Activated CD8-positive, alpha-beta memory T cell treated with anti-CD3 and anti-CD28 coated beads, Interleukin-2, amount 50 U/mL, for 1 hour (primary cell): ENCODE results near the gene SLC17A1.

Experiments used
- DNase-seq: peaks from one replicate; pipeline ENCODE4 v3.0.0-alpha.2; 2020; ENCODE audit errors: extremely low read depth

SLC17A1 gene

GRCh38 chr6:25831532-25832306, at the start of gene SLC17A1:
Gene SLC17A1, minus strand, starts transcription at chr6:25832052. Its CDS starts 1,495 bp downstream, at chr6:25830557.
- DNase-seq, result no peak

- DNase-seq, result no peak
These were observed 48.7 kb upstream of the SLC17A1 start for GRCh38 chr6:25880601-25881000.

GRCh38 chr6:25878721-25879322, 47.0 kb upstream of the SLC17A1 start:
- no peak for DNase-seq

- DNase-seq, result no peak
These were observed 44.2 kb upstream of the SLC17A1 start for GRCh38 chr6:25875926-25876602.

- DNase-seq, result no peak
These were observed 43.7 kb upstream of the SLC17A1 start for GRCh38 chr6:25875563-25875905.

GRCh38 chr6:25874822-25875562, 43.1 kb upstream of the SLC17A1 start:
- no peak for DNase-seq

GRCh38 chr6:25874118-25874517, 42.3 kb upstream of the SLC17A1 start, which contains the start of gene SLC17A3:
Gene SLC17A3, minus strand, starts transcription at chr6:25874243. Its CDS starts 5,856 bp downstream, at chr6:25868387.
- no peak for DNase-seq

- no peak for DNase-seq
These were observed 41.0 kb upstream of the SLC17A1 start for GRCh38 chr6:25872814-25873213.

GRCh38 chr6:25869840-25870239, 38.0 kb upstream of the SLC17A1 start:
- no peak for DNase-seq

- no peak for DNase-seq
These were observed 36.8 kb upstream of the SLC17A1 start for GRCh38 chr6:25868436-25869183.

- DNase-seq, result no peak
These were observed 34.2 kb upstream of the SLC17A1 start for GRCh38 chr6:25866011-25866410.

GRCh38 chr6:25863360-25863759, 31.5 kb upstream of the SLC17A1 start:
- DNase-seq, result no peak

GRCh38 chr6:25862199-25862598, 30.3 kb upstream of the SLC17A1 start:
- DNase-seq, result no peak

GRCh38 chr6:25852756-25853155, 20.9 kb upstream of the SLC17A1 start:
- no peak for DNase-seq

- no peak for DNase-seq
These were observed 20.1 kb upstream of the SLC17A1 start for GRCh38 chr6:25851961-25852360.

- no peak for DNase-seq
These were observed 12.7 kb upstream of the SLC17A1 start for GRCh38 chr6:25844518-25844917.

GRCh38 chr6:25842526-25842925, 10.7 kb upstream of the SLC17A1 start:
- DNase-seq, result no peak

- DNase-seq, result no peak
These were observed 3.8 kb upstream of the SLC17A1 start for GRCh38 chr6:25835442-25836283.

GRCh38 chr6:25834950-25835349, 3.1 kb upstream of the SLC17A1 start:
- no peak for DNase-seq

- DNase-seq, result no peak
These were observed 1.3 kb upstream of the SLC17A1 start for GRCh38 chr6:25833136-25833535.

- DNase-seq, result no peak
These were observed 818 bp upstream of the SLC17A1 start for GRCh38 chr6:25832670-25833069.
